ENCODE data around the gene SOSTDC1.

DNA sequence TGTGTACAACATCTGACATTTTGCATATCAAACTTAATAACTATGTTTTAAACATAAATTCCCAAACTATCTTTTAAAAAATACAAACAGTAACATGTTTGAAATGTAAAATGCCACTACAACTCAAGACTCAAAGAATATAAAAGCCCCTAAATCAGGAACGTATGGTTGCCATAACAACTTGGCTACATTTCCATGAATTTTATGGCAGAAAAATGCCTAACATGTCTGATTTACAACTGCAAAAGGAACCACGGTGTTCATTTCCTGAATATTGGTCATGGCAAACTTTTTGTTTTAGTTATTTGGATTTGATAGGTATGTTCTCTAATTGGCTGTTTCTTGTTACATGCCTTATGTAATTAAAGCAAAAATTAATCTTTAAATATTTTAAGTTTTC, 2.0 kb downstream of the SOSTDC1 start:
- TF ChIP-seq TCF12 (IDR thresholded peaks at IDR 0.05; ENCODE audit: low read depth) (no peak), RAD21 (IDR thresholded peaks at IDR 0.05; ENCODE audit: low read depth) (no peak), TEAD4 (IDR thresholded peaks at IDR 0.05) (no peak), CREB1 (IDR thresholded peaks at IDR 0.05; ENCODE audit: low read depth) (no peak), FOXM1 (IDR thresholded peaks at IDR 0.05; ENCODE audit: borderline replicate concordance, low read depth) (no peak), EP300 (IDR thresholded peaks at IDR 0.05; ENCODE audit: borderline replicate concordance) (no peak), TAF1 (IDR thresholded peaks at IDR 0.05; ENCODE audit: low read depth) (no peak), YY1 (IDR thresholded peaks at IDR 0.05; ENCODE audit: low read depth) (no peak), NFIC (IDR thresholded peaks at IDR 0.05) (no peak)
- TF ChIP-seq, protein P1, sequence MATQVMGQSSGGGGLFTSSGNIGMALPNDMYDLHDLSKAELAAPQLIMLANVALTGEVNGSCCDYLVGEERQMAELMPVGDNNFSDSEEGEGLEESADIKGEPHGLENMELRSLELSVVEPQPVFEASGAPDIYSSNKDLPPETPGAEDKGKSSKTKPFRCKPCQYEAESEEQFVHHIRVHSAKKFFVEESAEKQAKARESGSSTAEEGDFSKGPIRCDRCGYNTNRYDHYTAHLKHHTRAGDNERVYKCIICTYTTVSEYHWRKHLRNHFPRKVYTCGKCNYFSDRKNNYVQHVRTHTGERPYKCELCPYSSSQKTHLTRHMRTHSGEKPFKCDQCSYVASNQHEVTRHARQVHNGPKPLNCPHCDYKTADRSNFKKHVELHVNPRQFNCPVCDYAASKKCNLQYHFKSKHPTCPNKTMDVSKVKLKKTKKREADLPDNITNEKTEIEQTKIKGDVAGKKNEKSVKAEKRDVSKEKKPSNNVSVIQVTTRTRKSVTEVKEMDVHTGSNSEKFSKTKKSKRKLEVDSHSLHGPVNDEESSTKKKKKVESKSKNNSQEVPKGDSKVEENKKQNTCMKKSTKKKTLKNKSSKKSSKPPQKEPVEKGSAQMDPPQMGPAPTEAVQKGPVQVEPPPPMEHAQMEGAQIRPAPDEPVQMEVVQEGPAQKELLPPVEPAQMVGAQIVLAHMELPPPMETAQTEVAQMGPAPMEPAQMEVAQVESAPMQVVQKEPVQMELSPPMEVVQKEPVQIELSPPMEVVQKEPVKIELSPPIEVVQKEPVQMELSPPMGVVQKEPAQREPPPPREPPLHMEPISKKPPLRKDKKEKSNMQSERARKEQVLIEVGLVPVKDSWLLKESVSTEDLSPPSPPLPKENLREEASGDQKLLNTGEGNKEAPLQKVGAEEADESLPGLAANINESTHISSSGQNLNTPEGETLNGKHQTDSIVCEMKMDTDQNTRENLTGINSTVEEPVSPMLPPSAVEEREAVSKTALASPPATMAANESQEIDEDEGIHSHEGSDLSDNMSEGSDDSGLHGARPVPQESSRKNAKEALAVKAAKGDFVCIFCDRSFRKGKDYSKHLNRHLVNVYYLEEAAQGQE (IDR thresholded peaks at IDR 0.05; ENCODE audit: low read depth): no peak
- TF ChIP-seq, protein P2, sequence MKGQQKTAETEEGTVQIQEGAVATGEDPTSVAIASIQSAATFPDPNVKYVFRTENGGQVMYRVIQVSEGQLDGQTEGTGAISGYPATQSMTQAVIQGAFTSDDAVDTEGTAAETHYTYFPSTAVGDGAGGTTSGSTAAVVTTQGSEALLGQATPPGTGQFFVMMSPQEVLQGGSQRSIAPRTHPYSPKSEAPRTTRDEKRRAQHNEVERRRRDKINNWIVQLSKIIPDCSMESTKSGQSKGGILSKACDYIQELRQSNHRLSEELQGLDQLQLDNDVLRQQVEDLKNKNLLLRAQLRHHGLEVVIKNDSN (IDR thresholded peaks at IDR 0.05): no peak
- TF ChIP-seq, protein P3, sequence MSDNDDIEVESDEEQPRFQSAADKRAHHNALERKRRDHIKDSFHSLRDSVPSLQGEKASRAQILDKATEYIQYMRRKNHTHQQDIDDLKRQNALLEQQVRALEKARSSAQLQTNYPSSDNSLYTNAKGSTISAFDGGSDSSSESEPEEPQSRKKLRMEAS (IDR thresholded peaks at IDR 0.05): no peak

Measured in Ishikawa (cell line).